Measurements from ENCODE around the gene OGFRL1.
A peak's percentile ranks its signal among the peaks of the same experiment; 100 is the strongest.

Gene OGFRL1

DNA sequence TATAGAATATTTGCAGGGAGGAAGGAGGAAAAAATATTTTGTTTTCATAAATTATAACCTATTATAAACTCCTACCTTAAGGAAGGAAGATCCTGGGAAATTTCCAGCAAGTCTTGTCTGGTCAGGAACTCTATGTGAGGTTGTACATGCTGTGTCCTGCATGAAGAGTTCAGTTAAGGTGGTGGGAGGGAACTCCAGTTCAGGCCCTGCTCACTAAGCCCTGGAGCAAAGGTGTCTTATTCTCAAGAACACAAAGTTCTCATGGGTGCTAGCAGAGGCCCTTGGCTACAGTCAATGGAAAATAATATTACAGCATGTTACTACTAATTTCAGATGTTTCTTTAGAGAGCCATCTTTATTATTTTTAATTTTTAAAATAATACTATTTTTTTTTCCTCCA is 3.8 kb upstream of the OGFRL1 start:
- no peak for DNase-seq (ENCODE audit: low spot score)

GRCh38 chr6:71287038-71287437 is 1.6 kb upstream of the OGFRL1 start:
- no peak for DNase-seq (ENCODE audit: low spot score)

GRCh38 chr6:71287926-71288227 is 734 bp upstream of the OGFRL1 start:
- DNase-seq (ENCODE audit: low spot score) = no peak

DNA sequence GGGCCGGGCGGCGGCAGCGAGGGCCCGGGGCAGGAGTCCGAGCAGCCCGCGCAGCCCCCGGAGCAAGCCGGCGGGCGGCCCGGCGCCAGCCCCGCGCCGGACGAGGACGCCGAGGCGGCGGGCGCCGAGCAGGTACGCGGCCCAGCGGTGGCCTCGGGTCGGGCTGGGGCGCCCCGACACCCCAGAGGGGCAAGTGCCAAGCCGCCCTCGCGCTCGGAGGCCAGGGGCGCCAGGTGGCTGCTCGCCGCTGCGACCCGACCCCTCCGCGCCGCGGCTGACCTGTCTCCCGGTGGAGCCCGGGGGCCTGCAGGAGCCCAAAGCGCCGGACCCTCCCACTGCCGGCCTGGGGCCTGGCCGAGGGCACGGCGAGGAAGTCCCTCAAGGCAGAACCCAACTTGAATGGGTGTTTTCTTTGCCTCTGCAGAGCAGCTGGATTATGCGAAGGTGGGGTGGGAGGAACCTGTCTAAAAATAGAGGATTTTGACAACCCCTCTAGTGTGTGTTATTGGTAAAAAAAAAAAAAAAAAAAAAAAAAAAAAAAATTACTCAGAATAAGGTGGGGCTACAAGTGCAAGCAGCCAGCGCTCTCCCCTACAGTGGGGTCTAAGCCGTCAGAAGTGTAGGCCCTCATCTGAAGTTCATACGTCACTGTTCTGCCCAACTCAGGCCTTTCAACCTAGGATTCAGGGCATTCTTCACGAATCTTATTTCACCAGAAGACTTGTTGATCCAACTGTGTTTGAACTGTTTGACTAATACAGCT is 609 bp downstream of the OGFRL1 start:
- DNase-seq (ENCODE audit: low spot score) = peak; percentile 39

GRCh38 chr6:71289802-71290175 is 1.2 kb downstream of the OGFRL1 start:
- no peak for DNase-seq (ENCODE audit: low spot score)

DNA sequence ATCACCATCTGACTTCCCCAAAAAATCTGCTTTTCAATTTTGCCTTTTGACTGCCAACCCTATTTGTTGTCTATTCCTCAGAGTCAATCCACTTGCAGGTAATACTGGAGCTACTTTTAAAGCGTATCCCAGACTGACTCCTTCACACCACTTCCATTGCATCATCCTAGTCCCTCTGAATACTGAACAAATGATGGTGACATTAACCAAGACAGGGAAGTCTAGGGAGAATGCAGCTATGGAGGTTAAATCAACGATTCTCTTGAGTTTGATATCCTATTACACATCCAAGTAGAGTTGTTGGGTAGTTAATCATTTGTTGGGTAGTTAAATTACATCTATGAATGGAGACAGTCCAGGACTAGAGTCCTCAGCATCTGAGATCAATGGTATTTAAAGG is 2.0 kb downstream of the OGFRL1 start:
- no peak for DNase-seq (ENCODE audit: low spot score)

DNA sequence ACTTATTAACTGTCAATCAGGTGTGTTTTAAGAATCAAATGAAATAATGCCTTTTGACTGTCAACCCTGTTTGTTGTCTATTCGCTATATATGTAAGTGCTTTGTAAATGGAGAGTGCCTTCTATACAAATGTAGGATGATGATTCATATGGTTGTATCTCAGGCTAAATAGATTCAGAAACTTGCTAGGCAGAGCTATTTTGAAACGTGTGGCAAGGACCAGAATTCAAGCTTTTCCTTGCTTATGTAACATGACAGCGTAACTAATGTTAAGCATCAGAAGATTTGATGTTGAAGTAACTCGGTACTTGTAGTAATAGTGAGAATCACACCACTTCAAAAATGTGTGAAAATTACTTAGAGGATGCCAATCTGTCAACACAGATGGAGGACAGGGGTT is 3.4 kb downstream of the OGFRL1 start:
- DNase-seq (ENCODE audit: low spot score) = no peak

DNA sequence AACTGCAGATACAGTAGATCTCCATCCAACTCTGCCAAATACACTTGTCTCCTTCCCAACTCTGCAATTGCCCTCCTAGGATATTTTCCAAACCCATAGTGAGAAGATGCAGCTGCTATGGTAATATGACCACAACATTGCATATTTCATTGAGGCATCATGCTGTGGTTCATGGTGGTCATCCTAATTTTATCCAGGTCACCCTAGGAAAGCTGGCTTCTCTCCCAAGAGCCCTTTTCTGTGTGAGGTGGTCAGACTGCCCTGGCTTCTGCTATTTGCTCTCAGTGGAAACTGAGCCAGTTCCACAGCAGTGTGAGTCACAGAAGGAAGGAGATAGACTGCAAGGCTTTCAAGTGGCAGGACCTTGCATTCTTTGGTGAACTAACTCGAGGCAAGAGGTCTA is 5.5 kb downstream of the OGFRL1 start:
- no peak for DNase-seq (ENCODE audit: low spot score)

GRCh38 chr6:71298459-71298858 is 9.8 kb downstream of the OGFRL1 start:
- peak; percentile 36 for DNase-seq (ENCODE audit: low spot score)

- DNase-seq (ENCODE audit: low spot score) = no peak
Observed at GRCh38 chr6:71299541-71300470, 11.2 kb downstream of the OGFRL1 start.

DNA sequence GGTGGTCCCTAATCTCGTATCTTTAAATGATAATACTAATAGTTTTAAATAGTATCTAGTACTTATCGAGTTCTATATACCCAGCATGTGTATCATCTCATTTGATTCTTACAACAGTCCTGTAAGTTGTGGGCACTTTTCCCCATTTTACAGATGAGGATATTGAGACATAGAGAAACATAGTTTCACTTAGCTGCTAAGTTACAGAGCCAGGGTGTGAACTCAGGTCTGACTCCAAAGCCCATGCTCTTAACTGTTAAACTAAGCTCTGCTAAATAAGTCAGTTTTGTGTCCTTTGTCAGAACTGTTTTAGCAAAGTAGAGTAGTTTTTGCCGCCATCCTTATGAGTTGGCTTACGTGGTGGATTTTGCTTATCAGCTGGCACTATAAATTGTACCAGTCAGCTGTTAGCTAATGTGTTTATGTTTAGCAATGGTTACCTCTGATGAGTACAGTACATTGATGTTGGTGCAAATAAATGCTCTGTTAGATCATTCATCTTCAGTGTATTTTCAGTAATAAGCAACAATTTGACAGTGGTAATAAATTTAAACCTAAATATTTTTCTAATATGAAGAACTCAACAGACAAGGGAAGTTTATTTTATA is 12.1 kb downstream of the OGFRL1 start:
- DNase-seq (ENCODE audit: low spot score) = no peak

GRCh38 chr6:71301546-71301945 is 12.9 kb downstream of the OGFRL1 start:
- DNase-seq (ENCODE audit: low spot score) = no peak

DNA sequence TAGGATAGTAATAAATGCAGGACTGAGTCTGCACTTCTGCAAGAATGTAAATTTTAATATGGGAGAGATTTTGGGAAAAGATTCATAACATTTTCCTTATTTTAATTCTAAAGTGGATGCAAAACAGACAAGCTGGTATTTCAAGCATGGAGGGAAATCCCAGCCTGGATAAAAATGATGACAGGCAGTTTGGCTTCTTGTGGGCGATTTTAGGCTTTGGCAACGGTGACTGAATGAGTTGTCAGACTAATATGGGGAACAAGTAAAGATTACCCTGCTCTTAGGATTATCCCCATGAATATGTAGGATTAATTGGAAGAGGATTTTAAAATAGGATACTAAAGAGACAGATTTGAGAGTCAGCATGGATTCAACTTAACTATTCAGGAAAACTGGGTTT is 21.0 kb downstream of the OGFRL1 start:
- DNase-seq (ENCODE audit: low spot score) = no peak

DNA sequence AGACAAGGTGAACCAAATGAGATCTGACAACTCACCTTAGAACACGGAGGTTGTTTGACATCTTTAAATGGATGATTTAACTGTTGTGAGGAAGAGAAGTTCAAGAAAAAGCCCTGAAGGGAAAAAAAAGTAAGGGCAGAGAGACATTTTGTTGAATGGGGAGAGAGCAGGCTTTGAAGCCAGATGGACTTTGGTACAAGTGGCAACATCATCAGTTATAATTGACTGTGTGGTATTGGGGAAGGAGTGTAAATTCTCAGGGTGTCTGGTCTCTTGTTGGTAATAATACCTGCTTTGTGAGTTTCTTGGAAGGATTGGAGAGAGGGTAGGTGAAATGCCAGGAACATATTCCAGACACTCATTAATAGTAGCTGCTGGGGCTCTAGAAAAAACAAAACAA is 21.6 kb downstream of the OGFRL1 start:
- DNase-seq (ENCODE audit: low spot score) = no peak

GRCh38 chr6:71312089-71312488 is 23.5 kb downstream of the OGFRL1 start:
- no peak for DNase-seq (ENCODE audit: low spot score)

- DNase-seq (ENCODE audit: low spot score) = no peak
Observed at GRCh38 chr6:71317441-71317840, 28.8 kb downstream of the OGFRL1 start.

GRCh38 chr6:71320041-71320440 is 31.4 kb downstream of the OGFRL1 start:
- no peak for DNase-seq (ENCODE audit: low spot score)

- no peak for DNase-seq (ENCODE audit: low spot score)
Observed at GRCh38 chr6:71321314-71321713, 32.7 kb downstream of the OGFRL1 start.

- DNase-seq (ENCODE audit: low spot score) = no peak
Observed at GRCh38 chr6:71324194-71324785, 35.7 kb downstream of the OGFRL1 start.

GRCh38 chr6:71326611-71327010 is 38.0 kb downstream of the OGFRL1 start:
- no peak for DNase-seq (ENCODE audit: low spot score)

GRCh38 chr6:71330501-71330900 is 41.9 kb downstream of the OGFRL1 start:
- no peak for DNase-seq (ENCODE audit: low spot score)

DNA sequence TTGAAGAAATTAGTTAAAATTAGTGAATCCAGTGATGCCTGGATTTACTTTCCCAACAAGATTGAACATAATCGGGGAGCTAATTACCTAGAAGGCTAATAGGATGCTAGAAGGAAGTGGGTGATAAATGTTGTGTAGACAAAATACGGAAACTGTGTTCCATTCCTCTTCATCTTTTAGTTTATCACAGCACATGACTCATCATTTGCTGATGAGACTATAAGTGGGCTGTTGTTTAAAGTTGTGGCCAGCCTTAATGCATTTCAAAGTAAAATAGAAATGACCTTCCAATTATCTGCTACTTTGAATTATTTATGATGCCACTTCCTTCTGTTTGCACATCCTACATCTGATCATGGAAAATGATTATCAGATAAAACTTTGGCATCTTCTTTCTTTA is 43.4 kb downstream of the OGFRL1 start:
- no peak for DNase-seq (ENCODE audit: low spot score)

Measured in SK-N-DZ (cell line).